HCT116 (cell line): ENCODE data around the gene FEZF2. TPM values are rescaled to one million over a fixed set of nuclear protein-coding genes. Genes with fewer than 3 reads are reported as not detected.

Experiments
- ATAC-seq: fragments of 200-7000 bp; cut with Tn5 transposase; 2 replicates; pipeline ENCODE4 v1.9.1; 2020; ENCODE audit warnings: mild to moderate bottlenecking, moderate library complexity
- BruUV-seq: library from RNA; stranded (reverse); fragments of 400-500 nt; replicated peaks from 2 replicates; lab custom pipeline; 2021; lab: Mats Ljungman, UMichigan
- CTCF ChIA-PET: fragments of 300-600 bp; sonication (Branson Sonifier 250); formaldehyde crosslinking; loops from one replicate; lab custom pipeline; 2021; ENCODE audit warnings: antibody characterized with exemption; lab: Charles Lee
- POLR2A ChIA-PET: fragments of 300-600, 350-600 bp; sonication (Branson Sonifier 250); formaldehyde crosslinking; loops from one replicate; lab custom pipeline; 2021; ENCODE audit warnings: antibody characterized with exemption; lab: Charles Lee
- RAD21 ChIA-PET, 2 experiments: fragments of 300-600 bp; sonication (Branson Sonifier 250); formaldehyde crosslinking; loops; one replicate each; lab custom pipeline; 2023; ENCODE audit warnings: low total read pairs in 2 of 2; ENCODE audit not compliant: uncharacterized antibody in 2 of 2, unreplicated experiment in 2 of 2, low non-redundant PET in 1 of 2; lab: Charles Lee
- DNase-seq: peaks from one replicate; pipeline ENCODE4 v3.0.0-alpha.2; 2010; ENCODE audit warnings: low read depth, low spot score
- H2AFZ ChIP-seq: fragments of 200-600 bp; shearing (Covaris generic), sonication (generic); 2 replicates; pipeline ENCODE4 v1.6.1; 2017; ENCODE audit warnings: low read depth, mixed run types, mixed read lengths, antibody characterized with exemption, low read length; ENCODE audit not compliant: poor library complexity, severe bottlenecking
- H3K27ac ChIP-seq: 2 replicates; pipeline ENCODE4 v1.5.1; 2012; ENCODE audit warnings: low read depth, low read length
- H3K27me3 ChIP-seq: fragments of 200-600 bp; sonication (generic); 2 replicates; pipeline ENCODE4 v1.6.1; 2016; ENCODE audit warnings: mixed run types, low read length, mixed read lengths; ENCODE audit not compliant: insufficient read depth
- H3K36me3 ChIP-seq, 2 experiments: fragments of 200-500 bp in 1 of 2; fragments of 200-600 bp in 1 of 2; sonication (Bioruptor generic) in 1 of 2; sonication (generic) in 1 of 2; 2 replicates each; pipeline versions ENCODE4 v1.5.1 to v1.6.1; 2014 to 2016; ENCODE audit warnings: low read length in 2 of 2, inconsistent platforms in 1 of 2, mixed read lengths in 1 of 2, mixed run types in 1 of 2; ENCODE audit not compliant: insufficient read depth in 2 of 2, control insufficient read depth in 1 of 2
- H3K4me1 ChIP-seq, 2 experiments: fragments of 200-600 bp in 1 of 2; sonication (generic) in 1 of 2; 2 replicates each; pipeline versions ENCODE4 v1.5.1 to v1.6.1; 2012 to 2017; ENCODE audit warnings: low read length in 2 of 2, inconsistent platforms in 1 of 2, mild to moderate bottlenecking in 1 of 2, mixed read lengths in 1 of 2, mixed run types in 1 of 2, moderate library complexity in 1 of 2; ENCODE audit not compliant: insufficient read depth in 2 of 2, control insufficient read depth in 1 of 2
- H3K4me2 ChIP-seq: fragments of 200-600 bp; sonication (generic); 2 replicates; pipeline ENCODE4 v1.6.1; 2017; ENCODE audit warnings: mixed run types, low read length, mixed read lengths
- H3K4me3 ChIP-seq, 2 experiments: fragments of 200-600 bp in 1 of 2; sonication (generic) in 1 of 2; replicated peaks in 1 of 2; 2 replicates each; pipeline ENCODE4 v1.5.1; 2011 to 2016; ENCODE audit warnings: low read length in 2 of 2, control low read depth in 1 of 2, low read depth in 1 of 2, mild to moderate bottlenecking in 1 of 2, mixed read lengths in 1 of 2, mixed run types in 1 of 2
- H3K79me2 ChIP-seq: fragments of 200-600 bp; sonication (generic); 2 replicates; pipeline ENCODE4 v1.6.1; 2017; ENCODE audit warnings: mild to moderate bottlenecking, mixed run types, low read length, moderate library complexity, mixed read lengths; ENCODE audit not compliant: insufficient read depth
- H3K9ac ChIP-seq: fragments of 200-600 bp; sonication (generic); 2 replicates; pipeline ENCODE4 v1.6.1; 2016; ENCODE audit warnings: low read length, mixed read lengths
- H3K9me2 ChIP-seq: fragments of 200-600 bp; sonication (generic), shearing (Covaris generic); 2 replicates; pipeline ENCODE4 v1.6.1; 2017; ENCODE audit warnings: mixed run types, mild to moderate bottlenecking, moderate library complexity; ENCODE audit not compliant: insufficient read depth
- H3K9me3 ChIP-seq, 2 experiments: fragments of 200-500 bp in 1 of 2; fragments of 200-600 bp in 1 of 2; sonication (Bioruptor generic) in 1 of 2; sonication (generic) in 1 of 2; 2 replicates each; pipeline ENCODE4 v1.6.1; 2014 to 2017; ENCODE audit warnings: low read length in 2 of 2, mixed read lengths in 2 of 2, inconsistent platforms in 1 of 2, low read depth in 1 of 2, mild to moderate bottlenecking in 1 of 2, mixed run types in 1 of 2, moderate library complexity in 1 of 2; ENCODE audit not compliant: control insufficient read depth in 1 of 2, insufficient read depth in 1 of 2
- H4K20me1 ChIP-seq: fragments of 200-600 bp; sonication (generic), shearing (Covaris generic); 2 replicates; pipeline ENCODE4 v1.6.1; 2017; ENCODE audit warnings: mixed run types, mild to moderate bottlenecking, moderate library complexity; ENCODE audit not compliant: insufficient read depth
- EGR1 ChIP-seq: IDR thresholded peaks from 2 replicates; pipeline ENCODE4 v1.6.1; 2012; ENCODE audit warnings: low read depth
- EZH2phosphoT487 ChIP-seq: fragments of 200-600 bp; IDR thresholded peaks from 2 replicates; pipeline ENCODE4 v1.6.1; 2018; ENCODE audit warnings: antibody characterized with exemption, borderline replicate concordance
- SRF ChIP-seq: IDR thresholded peaks from 2 replicates; pipeline ENCODE4 v1.6.1; 2012; ENCODE audit warnings: low read depth
- YY1 ChIP-seq: IDR thresholded peaks from 2 replicates; pipeline ENCODE4 v1.6.1; 2011; ENCODE audit warnings: low read length, low read depth, moderate library complexity, mild to moderate bottlenecking; ENCODE audit not compliant: insufficient replicate concordance; ENCODE audit errors: extremely low read depth
- ZFX ChIP-seq: fragments of 450-650 bp; IDR thresholded peaks from 2 replicates; pipeline ENCODE4 v1.6.1; 2017
- ZNF274 ChIP-seq: fragments of 200-500 bp; sonication (Bioruptor generic); IDR thresholded peaks from 2 replicates; pipeline ENCODE4 v1.6.1; 2014; ENCODE audit warnings: mild to moderate bottlenecking, low read depth, low read length, inconsistent platforms
- intact Hi-C: fragments of 100-400 bp; cut with micrococcal nuclease; formaldehyde crosslinking; loops from 2 replicates; pipeline ENCODE4 v1.10.0; 2022
- total RNA-seq: library from RNA; stranded (reverse); gene quantifications from one replicate; pipeline ENCODE4 v1.2.1, GENCODE V29; 2021; ENCODE audit not compliant: unreplicated experiment
- TF ChIP-seq, protein P1 (sequence below): IDR thresholded peaks from 2 replicates; pipeline ENCODE4 v1.6.1; 2011; ENCODE audit warnings: mild to moderate bottlenecking, low read length, moderate library complexity; ENCODE audit not compliant: insufficient replicate concordance; ENCODE audit errors: extremely low read depth
- TF ChIP-seq, protein P2 (sequence below): IDR thresholded peaks from 2 replicates; pipeline ENCODE4 v1.6.1; 2012
- TF ChIP-seq, protein P3 (sequence below), 3 experiments: fragments of 200-600 bp in 1 of 3; sonication (generic) in 1 of 3; IDR thresholded peaks in 2 of 3; conservative IDR thresholded peaks in 1 of 3; 2 replicates each; pipeline ENCODE4 v1.5.1; 2012 to 2017; ENCODE audit warnings: low read depth in 2 of 3, low read length in 2 of 3, antibody characterized with exemption in 1 of 3, borderline replicate concordance in 1 of 3, control low read depth in 1 of 3, mild to moderate bottlenecking in 1 of 3, mixed read lengths in 1 of 3, mixed run types in 1 of 3, moderate library complexity in 1 of 3; ENCODE audit not compliant: insufficient read depth in 1 of 3

FEZF2 gene
- total RNA-seq, 1 experiment from 2014 or later, result not detected

DNA sequence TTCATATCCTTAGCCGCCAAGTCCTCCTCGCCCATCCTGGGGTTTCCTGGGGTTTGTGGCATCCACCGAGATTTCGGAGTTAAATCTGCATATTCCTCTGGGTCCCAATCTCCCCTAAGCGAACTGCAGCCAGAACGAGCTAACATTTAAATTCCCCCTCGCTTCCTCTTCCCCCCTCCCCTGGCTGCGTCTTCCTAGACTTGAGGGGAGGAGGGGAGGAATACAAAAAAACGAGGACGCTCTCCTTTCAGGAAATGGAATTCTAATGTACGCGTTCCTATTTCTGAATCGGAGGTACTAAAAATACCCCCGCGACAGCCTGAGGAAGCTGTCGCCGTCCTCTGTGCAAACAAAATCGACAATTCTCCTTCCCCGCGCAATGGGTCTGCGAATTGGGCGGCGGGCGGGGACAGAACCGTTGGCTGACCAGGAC lies 5.6 kb downstream of the FEZF2 start:
- peaks cover 14% of the 10 kb centered on the region for H3K27me3 ChIP-seq
- no peaks in the 10 kb centered on the region for H3K79me2 ChIP-seq
- no peak overlapping the region for H3K4me3 ChIP-seq
- no peak overlapping the region for H3K27ac ChIP-seq
- TF ChIP-seq, protein P1, sequence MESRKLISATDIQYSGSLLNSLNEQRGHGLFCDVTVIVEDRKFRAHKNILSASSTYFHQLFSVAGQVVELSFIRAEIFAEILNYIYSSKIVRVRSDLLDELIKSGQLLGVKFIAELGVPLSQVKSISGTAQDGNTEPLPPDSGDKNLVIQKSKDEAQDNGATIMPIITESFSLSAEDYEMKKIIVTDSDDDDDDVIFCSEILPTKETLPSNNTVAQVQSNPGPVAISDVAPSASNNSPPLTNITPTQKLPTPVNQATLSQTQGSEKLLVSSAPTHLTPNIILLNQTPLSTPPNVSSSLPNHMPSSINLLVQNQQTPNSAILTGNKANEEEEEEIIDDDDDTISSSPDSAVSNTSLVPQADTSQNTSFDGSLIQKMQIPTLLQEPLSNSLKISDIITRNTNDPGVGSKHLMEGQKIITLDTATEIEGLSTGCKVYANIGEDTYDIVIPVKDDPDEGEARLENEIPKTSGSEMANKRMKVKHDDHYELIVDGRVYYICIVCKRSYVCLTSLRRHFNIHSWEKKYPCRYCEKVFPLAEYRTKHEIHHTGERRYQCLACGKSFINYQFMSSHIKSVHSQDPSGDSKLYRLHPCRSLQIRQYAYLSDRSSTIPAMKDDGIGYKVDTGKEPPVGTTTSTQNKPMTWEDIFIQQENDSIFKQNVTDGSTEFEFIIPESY, result no peak
- TF ChIP-seq YY1 (no peak), EZH2phosphoT487 (no peak), EGR1 (no peak), ZFX (no peak), ZNF274 (no peak), SRF (no peak)
- TF ChIP-seq, protein P2, sequence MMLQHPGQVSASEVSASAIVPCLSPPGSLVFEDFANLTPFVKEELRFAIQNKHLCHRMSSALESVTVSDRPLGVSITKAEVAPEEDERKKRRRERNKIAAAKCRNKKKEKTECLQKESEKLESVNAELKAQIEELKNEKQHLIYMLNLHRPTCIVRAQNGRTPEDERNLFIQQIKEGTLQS, result no peak
- TF ChIP-seq, protein P3, sequence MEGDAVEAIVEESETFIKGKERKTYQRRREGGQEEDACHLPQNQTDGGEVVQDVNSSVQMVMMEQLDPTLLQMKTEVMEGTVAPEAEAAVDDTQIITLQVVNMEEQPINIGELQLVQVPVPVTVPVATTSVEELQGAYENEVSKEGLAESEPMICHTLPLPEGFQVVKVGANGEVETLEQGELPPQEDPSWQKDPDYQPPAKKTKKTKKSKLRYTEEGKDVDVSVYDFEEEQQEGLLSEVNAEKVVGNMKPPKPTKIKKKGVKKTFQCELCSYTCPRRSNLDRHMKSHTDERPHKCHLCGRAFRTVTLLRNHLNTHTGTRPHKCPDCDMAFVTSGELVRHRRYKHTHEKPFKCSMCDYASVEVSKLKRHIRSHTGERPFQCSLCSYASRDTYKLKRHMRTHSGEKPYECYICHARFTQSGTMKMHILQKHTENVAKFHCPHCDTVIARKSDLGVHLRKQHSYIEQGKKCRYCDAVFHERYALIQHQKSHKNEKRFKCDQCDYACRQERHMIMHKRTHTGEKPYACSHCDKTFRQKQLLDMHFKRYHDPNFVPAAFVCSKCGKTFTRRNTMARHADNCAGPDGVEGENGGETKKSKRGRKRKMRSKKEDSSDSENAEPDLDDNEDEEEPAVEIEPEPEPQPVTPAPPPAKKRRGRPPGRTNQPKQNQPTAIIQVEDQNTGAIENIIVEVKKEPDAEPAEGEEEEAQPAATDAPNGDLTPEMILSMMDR (IDR thresholded peaks at IDR 0.05 in 2 of 3, conservative IDR thresholded peaks at IDR 0.05 in 1 of 3; ENCODE audit: borderline replicate concordance in 1 of 3, insufficient read depth in 1 of 3, low read depth in 2 of 3, low read length in 2 of 3), result no peak
- H3K9ac ChIP-seq, result no peak overlapping the region
- H3K4me2 ChIP-seq, result no peak overlapping the region
- POLR2A ChIA-PET, result no interaction called here
- no peak for ATAC-seq
- H3K9me3 ChIP-seq, result no peaks in the 10 kb centered on the region
- RAD21 ChIA-PET, result no interaction called here
- CTCF ChIA-PET, result no interaction called here
- no peaks in the 10 kb centered on the region for H3K9me2 ChIP-seq
- no peak overlapping the region for H2AFZ ChIP-seq
- no peaks in the 10 kb centered on the region for H4K20me1 ChIP-seq
- intact Hi-C loops, result no loop called here
- BruUV-seq, result no TSS peak
- no peaks in the 10 kb centered on the region for H3K36me3 ChIP-seq
- H3K4me1 ChIP-seq, result no peaks in the 10 kb centered on the region
- no peak for DNase-seq
